Measurements from ENCODE around the gene SEMA6A.

DNA sequence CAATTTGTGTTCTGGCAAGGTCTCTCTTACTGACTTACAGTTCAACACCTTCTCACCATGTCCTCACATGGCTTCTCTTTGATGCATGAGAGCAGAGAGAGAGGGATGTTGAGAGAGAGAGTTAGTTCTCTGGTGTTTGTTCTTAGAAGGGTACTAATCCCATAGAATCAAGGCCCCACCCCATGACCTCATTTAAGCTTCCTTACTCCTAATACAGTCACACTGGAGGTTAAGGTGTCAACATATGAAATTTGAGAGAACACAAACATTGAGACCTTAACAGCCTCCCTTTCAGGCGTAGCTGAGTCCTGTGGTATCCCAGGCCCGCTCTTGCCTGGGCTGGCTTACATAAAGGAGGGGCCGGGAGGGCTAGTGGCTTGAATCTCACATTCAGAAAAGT, 10.6 kb upstream of the SEMA6A start:
- TF ChIP-seq, protein P1, sequence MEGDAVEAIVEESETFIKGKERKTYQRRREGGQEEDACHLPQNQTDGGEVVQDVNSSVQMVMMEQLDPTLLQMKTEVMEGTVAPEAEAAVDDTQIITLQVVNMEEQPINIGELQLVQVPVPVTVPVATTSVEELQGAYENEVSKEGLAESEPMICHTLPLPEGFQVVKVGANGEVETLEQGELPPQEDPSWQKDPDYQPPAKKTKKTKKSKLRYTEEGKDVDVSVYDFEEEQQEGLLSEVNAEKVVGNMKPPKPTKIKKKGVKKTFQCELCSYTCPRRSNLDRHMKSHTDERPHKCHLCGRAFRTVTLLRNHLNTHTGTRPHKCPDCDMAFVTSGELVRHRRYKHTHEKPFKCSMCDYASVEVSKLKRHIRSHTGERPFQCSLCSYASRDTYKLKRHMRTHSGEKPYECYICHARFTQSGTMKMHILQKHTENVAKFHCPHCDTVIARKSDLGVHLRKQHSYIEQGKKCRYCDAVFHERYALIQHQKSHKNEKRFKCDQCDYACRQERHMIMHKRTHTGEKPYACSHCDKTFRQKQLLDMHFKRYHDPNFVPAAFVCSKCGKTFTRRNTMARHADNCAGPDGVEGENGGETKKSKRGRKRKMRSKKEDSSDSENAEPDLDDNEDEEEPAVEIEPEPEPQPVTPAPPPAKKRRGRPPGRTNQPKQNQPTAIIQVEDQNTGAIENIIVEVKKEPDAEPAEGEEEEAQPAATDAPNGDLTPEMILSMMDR (conservative IDR thresholded peaks at IDR 0.05; ENCODE audit: low read depth, low read length), result no peak
- TF ChIP-seq EZH2phosphoT487 (IDR thresholded peaks at IDR 0.05; ENCODE audit: borderline replicate concordance, low read length), result no peak

All from PC-3 (cell line).